ENCODE results near the gene SRGAP1. TPM values are rescaled to one million over a fixed set of nuclear protein-coding genes. Genes with fewer than 3 reads are reported as not detected.

SRGAP1 gene
- total RNA-seq, 4 donors from 2014 or later = 7.6 to 17.5 (median 14.6) TPM

GRCh38 chr12:63955831-63956666, 111.5 kb downstream of the SRGAP1 start:
- TF ChIP-seq POLR2A (IDR thresholded peaks at IDR 0.05; ENCODE audit: low read depth) (no peak), POLR2AphosphoS5 (IDR thresholded peaks at IDR 0.05) (peak; percentile 45 to 49), EP300 (IDR thresholded peaks at IDR 0.05) (peak; percentile 29)
- TF ChIP-seq, protein P1, sequence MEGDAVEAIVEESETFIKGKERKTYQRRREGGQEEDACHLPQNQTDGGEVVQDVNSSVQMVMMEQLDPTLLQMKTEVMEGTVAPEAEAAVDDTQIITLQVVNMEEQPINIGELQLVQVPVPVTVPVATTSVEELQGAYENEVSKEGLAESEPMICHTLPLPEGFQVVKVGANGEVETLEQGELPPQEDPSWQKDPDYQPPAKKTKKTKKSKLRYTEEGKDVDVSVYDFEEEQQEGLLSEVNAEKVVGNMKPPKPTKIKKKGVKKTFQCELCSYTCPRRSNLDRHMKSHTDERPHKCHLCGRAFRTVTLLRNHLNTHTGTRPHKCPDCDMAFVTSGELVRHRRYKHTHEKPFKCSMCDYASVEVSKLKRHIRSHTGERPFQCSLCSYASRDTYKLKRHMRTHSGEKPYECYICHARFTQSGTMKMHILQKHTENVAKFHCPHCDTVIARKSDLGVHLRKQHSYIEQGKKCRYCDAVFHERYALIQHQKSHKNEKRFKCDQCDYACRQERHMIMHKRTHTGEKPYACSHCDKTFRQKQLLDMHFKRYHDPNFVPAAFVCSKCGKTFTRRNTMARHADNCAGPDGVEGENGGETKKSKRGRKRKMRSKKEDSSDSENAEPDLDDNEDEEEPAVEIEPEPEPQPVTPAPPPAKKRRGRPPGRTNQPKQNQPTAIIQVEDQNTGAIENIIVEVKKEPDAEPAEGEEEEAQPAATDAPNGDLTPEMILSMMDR (IDR thresholded peaks at IDR 0.05) = no peak
- WGBS = 78% methylated on average over 9 of the region's 9 CpGs
- DNase-seq (ENCODE audit: extremely low spot score) = no peak
- H3K36me3 ChIP-seq = no peaks in the 10 kb centered on the region
- H3K27me3 ChIP-seq = no peaks in the 10 kb centered on the region
- H3K4me1 ChIP-seq = peaks cover 3 to 29% (median 9%) of the 10 kb centered on the region in 4 donors
- intact Hi-C loops (cut with DNase I) = no loop called here
- H3K27ac ChIP-seq (replicated peaks in 1 of 4) = peak overlapping the region; percentile 42 to 55 (median 48)
- H3K9me3 ChIP-seq = no peaks in the 10 kb centered on the region
- H3K4me3 ChIP-seq = no peak overlapping the region

DNA sequence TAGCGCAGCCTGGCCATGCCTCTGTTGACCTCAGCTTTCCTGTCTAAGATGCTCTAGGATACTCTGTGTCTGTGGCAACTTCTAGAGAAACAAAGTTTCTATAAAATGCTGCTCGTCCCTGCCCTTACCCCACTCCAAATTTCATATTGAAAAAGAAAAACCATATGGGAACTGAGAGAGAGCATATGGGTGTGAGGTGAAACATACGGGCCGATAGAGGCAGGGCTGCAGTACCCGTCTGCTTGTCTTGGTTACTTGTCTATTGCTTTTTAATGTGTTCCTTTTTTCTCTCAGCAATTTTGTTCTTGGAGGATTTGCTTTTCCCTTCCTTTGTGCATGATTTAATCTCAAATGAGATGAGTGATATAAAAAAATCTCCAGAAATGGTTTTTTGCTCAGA, 113.0 kb downstream of the SRGAP1 start:
- Histone ChIP-seq H3K4me3 (no peak overlapping the region), H3K27ac (replicated peaks in 1 of 4) (no peak overlapping the region), H3K4me1 (peaks cover 3 to 29% (median 8%) of the 10 kb centered on the region in 4 donors), H3K9me3 (no peaks in the 10 kb centered on the region), H3K27me3 (no peaks in the 10 kb centered on the region), H3K36me3 (no peaks in the 10 kb centered on the region)
- WGBS = 98% methylated on average over 5 of the region's 5 CpGs
- DNase-seq (ENCODE audit: extremely low spot score) = no peak
- intact Hi-C loops (cut with DNase I) = no loop called here
- TF ChIP-seq POLR2AphosphoS5 (IDR thresholded peaks at IDR 0.05) (no peak), POLR2A (IDR thresholded peaks at IDR 0.05; ENCODE audit: low read depth) (no peak), EP300 (IDR thresholded peaks at IDR 0.05) (no peak)
- TF ChIP-seq, protein P1 (IDR thresholded peaks at IDR 0.05) = no peak

GRCh38 chr12:63958876-63959580, 114.5 kb downstream of the SRGAP1 start:
- no peak for DNase-seq (ENCODE audit: extremely low spot score)
- Histone ChIP-seq H3K27me3 (no peaks in the 10 kb centered on the region), H3K36me3 (no peaks in the 10 kb centered on the region), H3K4me3 (no peak overlapping the region), H3K9me3 (no peaks in the 10 kb centered on the region), H3K4me1 (peaks cover 3 to 38% (median 14%) of the 10 kb centered on the region in 4 donors), H3K27ac (replicated peaks in 1 of 4) (no peak overlapping the region)
- intact Hi-C loops (cut with DNase I) = no loop called here
- 79% methylated on average over 3 of the region's 3 CpGs for WGBS
- TF ChIP-seq POLR2AphosphoS5 (IDR thresholded peaks at IDR 0.05) (no peak), EP300 (IDR thresholded peaks at IDR 0.05) (no peak), POLR2A (IDR thresholded peaks at IDR 0.05; ENCODE audit: low read depth) (no peak)
- TF ChIP-seq, protein P1 (IDR thresholded peaks at IDR 0.05) = no peak

GRCh38 chr12:63961048-63961447, 116.5 kb downstream of the SRGAP1 start:
- Histone ChIP-seq H3K27ac (replicated peaks in 1 of 4) (no peak overlapping the region), H3K4me1 (peaks cover 0 to 30% (median 15%) of the 10 kb centered on the region in 4 donors), H3K36me3 (no peaks in the 10 kb centered on the region), H3K9me3 (no peaks in the 10 kb centered on the region), H3K4me3 (no peak overlapping the region), H3K27me3 (no peaks in the 10 kb centered on the region)
- DNase-seq (ENCODE audit: extremely low spot score) = no peak
- TF ChIP-seq POLR2A (IDR thresholded peaks at IDR 0.05; ENCODE audit: low read depth) = no peak
- 82% methylated on average over 3 of the region's 5 CpGs for WGBS
- intact Hi-C loops (cut with DNase I) = no loop called here

GRCh38 chr12:63961543-63961942, 117.0 kb downstream of the SRGAP1 start:
- no peaks in the 10 kb centered on the region for H3K36me3 ChIP-seq
- no peak for TF ChIP-seq POLR2A (IDR thresholded peaks at IDR 0.05; ENCODE audit: low read depth)
- no peak for TF ChIP-seq EP300 (IDR thresholded peaks at IDR 0.05)
- TF ChIP-seq POLR2AphosphoS5 (IDR thresholded peaks at IDR 0.05) = no peak
- TF ChIP-seq, protein P1 (IDR thresholded peaks at IDR 0.05) = no peak
- no peaks in the 10 kb centered on the region for H3K27me3 ChIP-seq
- H3K27ac ChIP-seq (replicated peaks in 1 of 4) = no peak overlapping the region
- H3K9me3 ChIP-seq = no peaks in the 10 kb centered on the region
- WGBS = 91% methylated on average over 3 of the region's 3 CpGs
- H3K4me1 ChIP-seq = peaks cover 0 to 26% (median 15%) of the 10 kb centered on the region in 4 donors
- no peak overlapping the region for H3K4me3 ChIP-seq
- no peak for DNase-seq (ENCODE audit: extremely low spot score)
- intact Hi-C loops (cut with DNase I) = no loop called here
